Mesenchymal stem cell (in vitro differentiated cells and primary cell): ENCODE data around the gene TMEM170B. TPM values are rescaled to one million over a fixed set of nuclear protein-coding genes. Genes with fewer than 3 reads are reported as not detected.
A peak's percentile ranks its signal among the peaks of the same experiment; 100 is the strongest.

Source experiments
- DNase-seq: peaks from one replicate; pipeline ENCODE4 v3.0.0-alpha.2; 2013
- H2AFZ ChIP-seq: one replicate; pipeline ENCODE4 v1.6.1; 2013; ENCODE audit warnings: low read depth, mild to moderate bottlenecking, control low read depth, inconsistent platforms, low read length, moderate library complexity
- H2AK5ac ChIP-seq: 2 replicates; pipeline ENCODE4 v1.6.1; 2013; ENCODE audit warnings: low read length, moderate library complexity, mild to moderate bottlenecking, inconsistent platforms; ENCODE audit not compliant: severe bottlenecking
- H2BK120ac ChIP-seq: one replicate; pipeline ENCODE4 v1.6.1; 2013; ENCODE audit warnings: low read depth, mild to moderate bottlenecking, inconsistent platforms, low read length, moderate library complexity
- H2BK12ac ChIP-seq, 2 experiments: one replicate each; pipeline ENCODE4 v1.6.1; 2013; ENCODE audit warnings: inconsistent platforms in 2 of 2, low read length in 2 of 2, mild to moderate bottlenecking in 2 of 2, moderate library complexity in 2 of 2, control low read depth in 1 of 2
- H2BK15ac ChIP-seq: one replicate; pipeline ENCODE4 v1.6.1; 2013; ENCODE audit warnings: mild to moderate bottlenecking, low read depth, inconsistent platforms; ENCODE audit not compliant: poor library complexity, severe bottlenecking
- H2BK5ac ChIP-seq: 2 replicates; pipeline ENCODE4 v1.6.1; 2013; ENCODE audit warnings: low read depth, mild to moderate bottlenecking, low read length, control low read depth, inconsistent platforms; ENCODE audit not compliant: poor library complexity, severe bottlenecking
- H3K14ac ChIP-seq, 2 experiments: one replicate each; pipeline ENCODE4 v1.6.1; 2013; ENCODE audit warnings: inconsistent platforms in 2 of 2, low read length in 2 of 2, control low read depth in 1 of 2, mild to moderate bottlenecking in 1 of 2, moderate library complexity in 1 of 2
- H3K18ac ChIP-seq, 2 experiments: one replicate each; pipeline ENCODE4 v1.6.1; 2013; ENCODE audit warnings: inconsistent platforms in 2 of 2, low read length in 2 of 2, control low read depth in 1 of 2, low read depth in 1 of 2, mild to moderate bottlenecking in 1 of 2
- H3K23ac ChIP-seq, 2 experiments: one replicate each; pipeline ENCODE4 v1.6.1; 2013; ENCODE audit warnings: inconsistent platforms in 2 of 2, low read length in 2 of 2, mild to moderate bottlenecking in 2 of 2, moderate library complexity in 2 of 2, control low read depth in 1 of 2
- H3K27ac ChIP-seq: 2 replicates; pipeline ENCODE4 v1.5.1; 2013; ENCODE audit warnings: mild to moderate bottlenecking, moderate library complexity, low read length, control low read depth, inconsistent platforms; ENCODE audit not compliant: poor library complexity, severe bottlenecking
- H3K27me3 ChIP-seq, 2 experiments: 2 replicates each; pipeline versions ENCODE4 v1.6.1 to v1.7.0; 2013; ENCODE audit warnings: low read length in 2 of 2, mild to moderate bottlenecking in 2 of 2, moderate library complexity in 2 of 2, control low read depth in 1 of 2, inconsistent platforms in 1 of 2; ENCODE audit not compliant: control insufficient read depth in 1 of 2, insufficient read depth in 1 of 2
- H3K36me3 ChIP-seq, 2 experiments: 2 replicates each; pipeline versions ENCODE4 v1.6.1 to v1.7.0; 2013; ENCODE audit warnings: low read length in 2 of 2, control low read depth in 1 of 2, inconsistent platforms in 1 of 2, low read depth in 1 of 2, mild to moderate bottlenecking in 1 of 2; ENCODE audit not compliant: insufficient read depth in 2 of 2, control insufficient read depth in 1 of 2
- H3K4ac ChIP-seq, 2 experiments: one replicate each; pipeline ENCODE4 v1.6.1; 2013; ENCODE audit warnings: inconsistent platforms in 2 of 2, low read length in 2 of 2, mild to moderate bottlenecking in 2 of 2, moderate library complexity in 2 of 2, control low read depth in 1 of 2, low read depth in 1 of 2
- H3K4me1 ChIP-seq: 2 replicates; pipeline ENCODE4 v1.6.1; 2013; ENCODE audit warnings: low read depth, low read length, control low read depth; ENCODE audit not compliant: control insufficient read depth, insufficient read depth
- H3K4me2 ChIP-seq: 2 replicates; pipeline ENCODE4 v1.6.1; 2013; ENCODE audit warnings: low read length, mild to moderate bottlenecking, inconsistent platforms; ENCODE audit not compliant: poor library complexity, severe bottlenecking
- H3K4me3 ChIP-seq, 2 experiments: 2 replicates each; pipeline versions ENCODE4 v1.5.1 to v1.7.0; 2013; ENCODE audit warnings: low read length in 2 of 2, mild to moderate bottlenecking in 2 of 2, control low read depth in 1 of 2, low read depth in 1 of 2; ENCODE audit not compliant: insufficient read depth in 1 of 2
- H3K79me1 ChIP-seq: replicated peaks from 2 replicates; pipeline ENCODE4 v1.6.1; 2013; ENCODE audit warnings: mild to moderate bottlenecking, control low read depth, low read length, inconsistent platforms; ENCODE audit not compliant: poor library complexity, severe bottlenecking
- H3K9ac ChIP-seq: 2 replicates; pipeline ENCODE4 v1.7.0; 2013; ENCODE audit warnings: mild to moderate bottlenecking, low read length, moderate library complexity
- H3K9me3 ChIP-seq: 2 replicates; pipeline ENCODE4 v1.7.0; 2013; ENCODE audit warnings: mild to moderate bottlenecking, low read length; ENCODE audit not compliant: control insufficient read depth
- H4K8ac ChIP-seq: one replicate; pipeline ENCODE4 v1.6.1; 2013; ENCODE audit warnings: inconsistent platforms, mild to moderate bottlenecking, low read length, moderate library complexity
- H4K91ac ChIP-seq: one replicate; pipeline ENCODE4 v1.6.1; 2013; ENCODE audit warnings: mild to moderate bottlenecking, low read length, inconsistent platforms
- WGBS: methylation state at CpG from one replicate; pipeline ENCODE4 v1.1.7; 2013; ENCODE audit warnings: mixed read lengths; 5-methylcytosine and 5-hydroxymethylcytosine counted together
- polyA plus RNA-seq, 2 experiments: library from polyadenylated mRNA; stranded (reverse); fragments of 200-250 nt; gene quantifications; one replicate each; pipeline ENCODE4 v1.2.3, GENCODE V29; 2013

Gene TMEM170B
- 1.2 TPM for polyA plus RNA-seq (2013, experiment 1 of 2)
- polyA plus RNA-seq (2013, experiment 2 of 2) = 1.3 TPM

- peak; percentile 92 for DNase-seq
- Histone ChIP-seq H3K4me1 (peaks cover 2% of the 10 kb centered on the region), H3K23ac (peak within 1 kb of the TSS in 1 of 2 experiments; percentile 28), H2AK5ac (no peak within 1 kb of the TSS), H3K4ac (peak within 1 kb of the TSS in 1 of 2 experiments; percentile 51), H2BK12ac (no peak within 1 kb of the TSS), H3K36me3 (no peaks in the 10 kb centered on the region), H3K14ac (no peak within 1 kb of the TSS), H4K91ac (peak within 1 kb of the TSS; percentile 7), H3K9me3 (no peaks in the 10 kb centered on the region), H3K18ac (peak within 1 kb of the TSS; percentile 41 to 75), H3K9ac (peak within 1 kb of the TSS; percentile 80), H3K4me2 (peak within 1 kb of the TSS; percentile 63), H3K27me3 (no peaks in the 10 kb centered on the region), H2BK5ac (no peak within 1 kb of the TSS), H2BK120ac (no peak within 1 kb of the TSS), H2BK15ac (peak within 1 kb of the TSS; percentile 7), H4K8ac (peak within 1 kb of the TSS; percentile 77), H3K4me3 (peak within 1 kb of the TSS; percentile 81 to 97), H3K27ac (no peak within 1 kb of the TSS), H3K79me1 (no peaks in the 10 kb centered on the region), H2AFZ (peak within 1 kb of the TSS; percentile 89)
- under 1% methylated on average over 66 of the region's 110 CpGs for WGBS
Measured at GRCh38 chr6:11537229-11538051, at the start of gene TMEM170B. TMEM170B (plus strand) TSS chr6:11537749; CDS start chr6:11538278, 529 bp downstream.

- H2BK15ac ChIP-seq = no peak overlapping the region
- H2BK120ac ChIP-seq = no peak overlapping the region
- H3K4me2 ChIP-seq = no peak overlapping the region
- no peak overlapping the region for H4K91ac ChIP-seq
- no peak overlapping the region for H3K14ac ChIP-seq
- no peak overlapping the region for H2BK12ac ChIP-seq
- no peak overlapping the region for H3K4ac ChIP-seq
- no peak overlapping the region for H3K9ac ChIP-seq
- peaks cover 3% of the 10 kb centered on the region for H3K4me1 ChIP-seq
- no peak for DNase-seq
- no peaks in the 10 kb centered on the region for H3K79me1 ChIP-seq
- H3K27ac ChIP-seq = no peak overlapping the region
- H3K18ac ChIP-seq = no peak overlapping the region
- H3K27me3 ChIP-seq = peaks cover 0 to 2% of the 10 kb centered on the region in 2 experiments
- H3K9me3 ChIP-seq = no peaks in the 10 kb centered on the region
- no peak overlapping the region for H3K23ac ChIP-seq
- no peaks in the 10 kb centered on the region for H3K36me3 ChIP-seq
- H4K8ac ChIP-seq = no peak overlapping the region
- no peak overlapping the region for H3K4me3 ChIP-seq
- no peak overlapping the region for H2AFZ ChIP-seq
- WGBS = 63% methylated on average over 6 of the region's 6 CpGs
- no peak overlapping the region for H2AK5ac ChIP-seq
- H2BK5ac ChIP-seq = no peak overlapping the region
Measured at GRCh38 chr6:11490996-11491395, 46.6 kb upstream of the TMEM170B start.

- H2BK120ac ChIP-seq = no peak overlapping the region
- no peak overlapping the region for H3K4me3 ChIP-seq
- no peak overlapping the region for H2BK12ac ChIP-seq
- no peak overlapping the region for H3K23ac ChIP-seq
- no peak overlapping the region for H3K4me2 ChIP-seq
- peak overlapping the region in 1 of 2 experiments; percentile 16 for H3K18ac ChIP-seq
- no peaks in the 10 kb centered on the region for H3K9me3 ChIP-seq
- H3K79me1 ChIP-seq = no peaks in the 10 kb centered on the region
- peaks cover 0 to 2% of the 10 kb centered on the region in 2 experiments for H3K27me3 ChIP-seq
- no peak overlapping the region for H2BK5ac ChIP-seq
- peak overlapping the region in 1 of 2 experiments; percentile 41 for H3K14ac ChIP-seq
- H3K9ac ChIP-seq = no peak overlapping the region
- H3K27ac ChIP-seq = no peak overlapping the region
- H2AK5ac ChIP-seq = no peak overlapping the region
- H3K4me1 ChIP-seq = peaks cover 3% of the 10 kb centered on the region
- no peaks in the 10 kb centered on the region for H3K36me3 ChIP-seq
- 94% methylated on average over 9 of the region's 10 CpGs for WGBS
- no peak overlapping the region for H2AFZ ChIP-seq
- H3K4ac ChIP-seq = peak overlapping the region in 1 of 2 experiments; percentile 28
- no peak overlapping the region for H4K8ac ChIP-seq
- peak overlapping the region; percentile 49 for H4K91ac ChIP-seq
- no peak overlapping the region for H2BK15ac ChIP-seq
- DNase-seq = peak; percentile 10
Measured at GRCh38 chr6:11491596-11492463, 45.7 kb upstream of the TMEM170B start.
